Neural cell (in vitro differentiated cells): Measurements from ENCODE around the gene CRTC1. TPM values are rescaled to one million over a fixed set of nuclear protein-coding genes. Genes with fewer than 3 reads are reported as not detected.

ENCODE experiments used
- H2AFZ ChIP-seq: fragments of 200-600, 300-800 bp; sonication (generic), shearing (Covaris generic); 2 replicates; pipeline ENCODE4 v1.6.0; 2014; ENCODE audit warnings: low read depth, mild to moderate bottlenecking, antibody characterized with exemption, low read length, moderate library complexity
- H3F3A ChIP-seq: fragments of 200-600 bp; shearing (Covaris generic); 2 replicates; pipeline ENCODE4 v1.6.1; 2016; ENCODE audit warnings: mild to moderate bottlenecking, moderate library complexity, mixed read lengths, antibody characterized with exemption, low read length; ENCODE audit not compliant: insufficient read depth, poor library complexity, severe bottlenecking
- H3K27ac ChIP-seq: fragments of 200-600, 300-800 bp; sonication (generic), shearing (Covaris generic); 2 replicates; pipeline ENCODE4 v1.5.1; 2014; ENCODE audit warnings: mild to moderate bottlenecking, low read length, moderate library complexity
- H3K27me3 ChIP-seq: fragments of 300-800, 200-600 bp; sonication (generic), shearing (Covaris generic); 2 replicates; pipeline ENCODE4 v1.6.0; 2014; ENCODE audit warnings: mild to moderate bottlenecking, low read depth, low read length, moderate library complexity; ENCODE audit not compliant: insufficient read depth
- H3K36me3 ChIP-seq: fragments of 300-800, 200-600 bp; sonication (generic), shearing (Covaris generic); 2 replicates; pipeline ENCODE4 v1.5.1; 2014; ENCODE audit warnings: mild to moderate bottlenecking, antibody characterized with exemption, low read length, moderate library complexity; ENCODE audit not compliant: insufficient read depth
- H3K4me2 ChIP-seq: fragments of 300-800, 200-600 bp; sonication (generic), shearing (Covaris generic); 2 replicates; pipeline ENCODE4 v1.6.0; 2014; ENCODE audit warnings: mild to moderate bottlenecking, low read length
- H3K4me3 ChIP-seq: fragments of 300-800, 200-600 bp; sonication (generic), shearing (Covaris generic); 2 replicates; pipeline ENCODE4 v1.5.1; 2014; ENCODE audit warnings: mild to moderate bottlenecking, low read length, moderate library complexity
- H3K79me2 ChIP-seq: fragments of 200-600 bp; shearing (Covaris generic); replicated peaks from 2 replicates; pipeline ENCODE4 v1.6.0; 2014; ENCODE audit warnings: mild to moderate bottlenecking, low read length, moderate library complexity; ENCODE audit not compliant: insufficient read depth
- H3K9ac ChIP-seq: fragments of 300-800, 200-600 bp; sonication (generic), shearing (Covaris generic); 2 replicates; pipeline ENCODE4 v1.6.1; 2016; ENCODE audit warnings: mild to moderate bottlenecking, low read length, mixed read lengths
- H3K9me2 ChIP-seq: fragments of 200-600 bp; shearing (Covaris generic); 2 replicates; pipeline ENCODE4 v1.6.1; 2016; ENCODE audit warnings: mild to moderate bottlenecking, low read length, mixed read lengths; ENCODE audit not compliant: insufficient read depth
- H3K9me3 ChIP-seq: fragments of 200-600, 300-800 bp; sonication (generic), shearing (Covaris generic); 2 replicates; pipeline ENCODE4 v1.6.1; 2016; ENCODE audit warnings: mild to moderate bottlenecking, mixed run types, low read length, moderate library complexity, mixed read lengths
- H4K20me1 ChIP-seq: fragments of 200-600 bp; shearing (Covaris generic); 2 replicates; pipeline ENCODE4 v1.6.1; 2016; ENCODE audit warnings: mild to moderate bottlenecking, mixed run types; ENCODE audit not compliant: insufficient read depth
- CTCF ChIP-seq: fragments of 450-650 bp; IDR thresholded peaks from 2 replicates; pipeline ENCODE4 v1.5.1; 2014; ENCODE audit warnings: antibody characterized with exemption, mild to moderate bottlenecking, moderate library complexity; ENCODE audit not compliant: poor library complexity, severe bottlenecking
- EP300 ChIP-seq: fragments of 450-650 bp; conservative IDR thresholded peaks from 2 replicates; pipeline ENCODE4 v1.6.1; 2014; ENCODE audit warnings: antibody characterized with exemption, mild to moderate bottlenecking, moderate library complexity; ENCODE audit not compliant: poor library complexity, severe bottlenecking
- EZH2 ChIP-seq: fragments of 200-600, 300-800 bp; shearing (Covaris generic), sonication (generic); IDR thresholded peaks from 2 replicates; pipeline ENCODE4 v1.6.1; 2014; ENCODE audit warnings: antibody characterized with exemption, low read length, borderline replicate concordance, mild to moderate bottlenecking; ENCODE audit not compliant: insufficient read depth, poor library complexity, severe bottlenecking
- MXI1 ChIP-seq: fragments of 450-650 bp; conservative IDR thresholded peaks from 2 replicates; pipeline ENCODE4 v1.6.1; 2014; ENCODE audit warnings: antibody characterized with exemption, mild to moderate bottlenecking; ENCODE audit not compliant: poor library complexity, severe bottlenecking
- POLR2AphosphoS5 ChIP-seq: IDR thresholded peaks from 2 replicates; pipeline ENCODE4 v1.6.1; 2012
- RAD21 ChIP-seq: fragments of 450-650 bp; conservative IDR thresholded peaks from 2 replicates; pipeline ENCODE4 v1.6.1; 2014; ENCODE audit warnings: antibody characterized with exemption, mild to moderate bottlenecking, moderate library complexity
- REST ChIP-seq: IDR thresholded peaks from 2 replicates; pipeline ENCODE4 v1.6.1; 2012; ENCODE audit warnings: borderline replicate concordance
- SMC3 ChIP-seq: fragments of 450-650 bp; conservative IDR thresholded peaks from 2 replicates; pipeline ENCODE4 v1.6.1; 2014; ENCODE audit warnings: antibody characterized with exemption, mild to moderate bottlenecking, moderate library complexity; ENCODE audit not compliant: poor library complexity
- TAF1 ChIP-seq: IDR thresholded peaks from 2 replicates; pipeline ENCODE4 v1.6.1; 2012; ENCODE audit warnings: low read depth
- polyA plus RNA-seq: library from polyadenylated mRNA; depleted of rRNA; stranded (reverse); fragments of >200 nt; gene quantifications from 2 replicates; pipeline ENCODE4 v1.2.3, GENCODE V29; 2014

CRTC1 gene
- polyA plus RNA-seq, 1 donor from 2014 or later: 10.4 TPM

DNA sequence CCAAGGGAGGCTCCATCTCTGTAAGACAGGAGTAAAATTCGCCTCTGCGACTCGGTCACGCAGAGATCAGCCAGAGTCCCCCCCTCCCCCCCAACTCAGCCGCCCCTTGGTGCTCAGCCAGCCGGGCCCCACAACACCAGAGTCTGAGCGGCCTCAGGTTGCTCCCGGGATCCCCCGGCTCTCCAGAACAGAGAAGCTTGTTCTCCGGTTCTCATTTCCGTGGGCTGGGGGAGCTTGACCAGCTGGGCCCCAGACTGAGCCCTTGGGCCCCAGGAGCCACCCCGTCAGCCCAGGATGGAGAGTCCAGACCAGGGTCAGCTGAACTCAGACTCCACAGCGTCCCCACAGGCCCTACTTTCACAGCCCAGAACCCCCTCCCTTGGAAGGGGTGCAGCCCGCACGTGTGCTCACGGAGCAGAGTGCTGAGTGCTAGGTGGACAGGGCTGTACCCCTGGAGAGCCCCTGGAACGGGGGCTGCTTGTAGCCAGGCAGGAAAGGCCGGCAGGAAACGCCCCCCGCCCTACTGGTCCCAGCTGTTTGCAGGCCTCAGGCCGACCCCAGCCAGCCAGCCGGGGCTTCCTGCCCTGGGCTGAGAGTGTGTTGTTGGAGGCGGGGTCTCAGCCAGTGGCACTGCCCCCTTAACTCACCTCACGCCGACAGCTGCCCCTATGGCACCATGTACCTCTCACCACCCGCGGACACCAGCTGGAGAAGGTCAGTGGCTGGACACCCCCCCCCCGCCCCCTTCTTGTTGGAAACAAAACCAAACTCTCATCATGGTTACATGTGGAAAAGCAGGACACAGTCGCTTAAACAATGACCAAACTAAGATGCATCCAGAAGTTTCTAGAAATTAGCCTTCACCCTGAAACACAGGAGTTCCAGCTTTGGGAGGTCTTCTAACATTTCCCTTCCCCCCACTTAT lies 63.2 kb downstream of the CRTC1 start:
- TF ChIP-seq TAF1 (no peak), RAD21 (no peak), REST (no peak), EP300 (no peak), MXI1 (no peak), EZH2 (no peak), CTCF (no peak), POLR2AphosphoS5 (no peak), SMC3 (no peak)
- H3K9me2 ChIP-seq: no peaks in the 10 kb centered on the region
- H3K9me3 ChIP-seq: no peaks in the 10 kb centered on the region
- no peaks in the 10 kb centered on the region for H3K79me2 ChIP-seq
- no peak overlapping the region for H3K27ac ChIP-seq
- no peaks in the 10 kb centered on the region for H3K27me3 ChIP-seq
- no peak overlapping the region for H2AFZ ChIP-seq
- no peak overlapping the region for H3K9ac ChIP-seq
- no peak overlapping the region for H3K4me2 ChIP-seq
- H3K4me3 ChIP-seq: no peak overlapping the region
- H4K20me1 ChIP-seq: no peaks in the 10 kb centered on the region
- no peaks in the 10 kb centered on the region for H3F3A ChIP-seq
- no peaks in the 10 kb centered on the region for H3K36me3 ChIP-seq

GRCh38 chr19:18749362-18750231 lies 66.1 kb downstream of the CRTC1 start:
- Histone ChIP-seq H3K27me3 (no peaks in the 10 kb centered on the region), H2AFZ (no peak overlapping the region), H3K9me2 (no peaks in the 10 kb centered on the region), H3K9ac (no peak overlapping the region), H3F3A (no peaks in the 10 kb centered on the region), H3K9me3 (no peaks in the 10 kb centered on the region), H3K4me2 (no peak overlapping the region), H3K36me3 (no peaks in the 10 kb centered on the region), H3K27ac (no peak overlapping the region), H4K20me1 (no peaks in the 10 kb centered on the region), H3K4me3 (no peak overlapping the region), H3K79me2 (no peaks in the 10 kb centered on the region)
- TF ChIP-seq TAF1 (no peak), REST (no peak), EZH2 (no peak), EP300 (no peak), RAD21 (no peak), POLR2AphosphoS5 (no peak), SMC3 (no peak), MXI1 (no peak), CTCF (no peak)
